HepG2 (cell line): ENCODE results near the gene RBP7. TPM values are rescaled to one million over a fixed set of nuclear protein-coding genes. Genes with fewer than 3 reads are reported as not detected.

Source experiments
- ARID4A ChIP-seq: sonication (generic); formaldehyde crosslinking; IDR thresholded peaks from 2 replicates; pipeline ENCODE4 v1.5.0; 2020; ENCODE audit warnings: mild to moderate bottlenecking, missing genetic modification reagents, borderline replicate concordance
- CHD2 ChIP-seq: IDR thresholded peaks from 2 replicates; pipeline ENCODE4 v1.6.1; 2011; ENCODE audit warnings: low read depth, low read length, improper control_type of control experiment
- ETS1 ChIP-seq: sonication (generic); formaldehyde crosslinking; IDR thresholded peaks from 2 replicates; pipeline ENCODE4 v1.4.0; 2020; ENCODE audit warnings: missing genetic modification reagents
- GATA4 ChIP-seq: sonication (generic); IDR thresholded peaks from 2 replicates; pipeline ENCODE4 v1.6.1; 2016; ENCODE audit warnings: antibody characterized with exemption, low read depth, borderline replicate concordance
- HINFP ChIP-seq: sonication (generic); formaldehyde crosslinking; IDR thresholded peaks from 2 replicates; pipeline ENCODE4 v1.4.0; 2020; ENCODE audit warnings: low read depth, mild to moderate bottlenecking, missing genetic modification reagents
- PBX2 ChIP-seq: IDR thresholded peaks from 2 replicates; pipeline ENCODE4 v1.6.1; 2016; ENCODE audit warnings: control low read depth
- PRDM4 ChIP-seq: sonication (generic); formaldehyde crosslinking; IDR thresholded peaks from 2 replicates; pipeline ENCODE4 v1.9.0; 2021; ENCODE audit warnings: missing genetic modification reagents, borderline replicate concordance
- SP4 ChIP-seq: sonication (generic); formaldehyde crosslinking; IDR thresholded peaks from 2 replicates; pipeline ENCODE4 v1.8.1; 2023; ENCODE audit warnings: mild to moderate bottlenecking, missing genetic modification reagents
- TGIF2 ChIP-seq: IDR thresholded peaks from 2 replicates; pipeline ENCODE4 v1.6.1; 2016; ENCODE audit warnings: control low read depth, missing compliant biosample characterization
- ZBTB39 ChIP-seq: sonication (generic); formaldehyde crosslinking; IDR thresholded peaks from 2 replicates; pipeline ENCODE4 v1.5.0; 2020; ENCODE audit warnings: missing genetic modification reagents
- ZNF24 ChIP-seq: fragments of 450-650 bp; IDR thresholded peaks from 2 replicates; pipeline ENCODE4 v1.6.1; 2017; ENCODE audit warnings: antibody characterized with exemption, mild to moderate bottlenecking
- ZNF543 ChIP-seq: sonication (generic); formaldehyde crosslinking; IDR thresholded peaks from 2 replicates; pipeline ENCODE4 v1.4.0; 2020; ENCODE audit warnings: mild to moderate bottlenecking, missing genetic modification reagents
- ZNF614 ChIP-seq: IDR thresholded peaks from 2 replicates; pipeline ENCODE4 v1.6.1; 2018; ENCODE audit warnings: missing biosample characterization, missing genetic modification reagents, inconsistent platforms, borderline replicate concordance
- ZNF747 ChIP-seq: sonication (generic); formaldehyde crosslinking; IDR thresholded peaks from 2 replicates; pipeline ENCODE4 v1.8.1; 2023; ENCODE audit warnings: missing genetic modification reagents, mild to moderate bottlenecking, borderline replicate concordance
- ZNF792 ChIP-seq: IDR thresholded peaks from 2 replicates; pipeline ENCODE4 v1.6.1; 2016
- ZNF878 ChIP-seq: sonication (generic); formaldehyde crosslinking; IDR thresholded peaks from 2 replicates; pipeline ENCODE4 v1.8.1; 2023; ENCODE audit warnings: mild to moderate bottlenecking, missing genetic modification reagents, moderate library complexity
- polyA plus RNA-seq, 8 experiments: library from polyadenylated mRNA; depleted of rRNA in 3 of 8; stranded (reverse) in 7 of 8; unstranded in 1 of 8; fragments of >200 nt; fragmentation: Illumina TruSeq in 4 of 8; extraction: Trizol in 4 of 8; gene quantifications; 2 replicates each; pipeline versions ENCODE4 v1.2.1 to v1.2.3, GENCODE V29; 2011 to 2016; ENCODE audit warnings: low read depth in 4 of 8, missing spikeins in 1 of 8, mixed read lengths in 1 of 8; ENCODE audit not compliant: insufficient read depth in 1 of 8
- total RNA-seq, 5 experiments: library from RNA; depleted of rRNA; stranded (reverse); fragments of >200 nt; fragmentation: Illumina TruSeq; extraction: Trizol; gene quantifications; 2 replicates each; pipeline ENCODE4 v1.2.3, GENCODE V29; 2016; ENCODE audit warnings: low read depth in 1 of 5

The RBP7 gene
- total and polyA plus RNA-seq, 2 of the 13 experiments (the other 11 are each of a cell fraction or from before 2014, with no cell fraction given) = 1.6 to 2.0 TPM

DNA sequence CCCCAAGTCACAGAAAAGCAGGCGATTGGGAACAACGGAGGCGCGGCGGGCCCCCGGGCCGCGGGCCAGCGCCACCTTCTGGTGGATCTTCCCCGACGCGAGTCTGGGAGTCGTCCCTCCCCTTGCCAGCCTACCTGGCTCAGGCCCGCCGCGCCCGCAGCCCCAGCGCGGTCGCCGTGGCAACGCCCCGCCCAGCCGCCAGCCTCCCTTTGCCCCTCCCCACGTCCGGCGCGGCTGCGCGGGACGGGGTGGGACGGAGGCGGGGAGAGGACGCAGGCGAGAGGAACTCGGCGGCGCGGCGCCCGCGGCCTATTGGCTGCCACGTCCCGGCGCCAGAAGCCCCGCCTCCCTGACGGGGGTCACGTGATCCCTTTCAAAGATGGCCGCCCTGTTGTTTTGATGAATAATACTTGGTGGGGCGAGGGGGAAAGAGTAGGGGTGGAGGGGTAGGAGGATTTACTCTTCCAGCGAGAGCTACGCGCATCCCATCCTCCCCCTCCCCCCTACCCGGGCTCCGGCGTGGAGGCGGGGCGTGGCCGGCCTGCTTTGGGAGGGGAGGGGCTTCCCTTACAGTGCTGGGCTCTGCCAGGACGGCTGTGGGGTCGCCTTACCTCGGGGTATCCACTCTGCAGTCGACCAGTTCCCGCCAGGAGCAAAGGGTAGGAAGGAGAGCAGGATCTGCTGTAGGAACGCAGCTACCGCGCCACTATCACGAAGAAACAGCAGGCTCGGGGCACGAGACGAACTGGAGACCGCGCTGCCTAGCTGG, 35.7 kb downstream of the RBP7 start, which contains the start of gene UBE4B (continued):
- TF ChIP-seq CHD2 (no peak), PRDM4 (no peak), ETS1 (CRISPR knock-in tag) (no peak), ZNF792 (CRISPR knock-in tag) (0 out of 2 replicates have a peak, but pooled peaks have one; percentile 25), TGIF2 (CRISPR knock-in tag) (no peak), SP4 (CRISPR knock-in tag) (peak; percentile 72; the same call in 1 of the 2 replicates), GATA4 (no peak), ZNF543 (CRISPR knock-in tag) (peak; percentile 67; the same call in 1 of the 2 replicates), ZNF747 (no peak), ZNF24 (no peak), ZNF614 (CRISPR knock-in tag) (no peak; the same call in 1 of the 2 replicates), HINFP (CRISPR knock-in tag) (peak; percentile 59; the same call in 1 of the 2 replicates), ARID4A (CRISPR knock-in tag) (peak; percentile 67), PBX2 (CRISPR knock-in tag) (no peak), ZBTB39 (CRISPR knock-in tag) (0 out of 2 replicates have a peak, but pooled peaks have one; percentile 50), ZNF878 (CRISPR knock-in tag) (no peak)
